ENCODE results near the gene UMAD1. TPM values are rescaled to one million over a fixed set of nuclear protein-coding genes. Genes with fewer than 3 reads are reported as not detected.

The UMAD1 gene
- total RNA-seq, 1 donor from 2014 or later: 9.3 TPM

DNA sequence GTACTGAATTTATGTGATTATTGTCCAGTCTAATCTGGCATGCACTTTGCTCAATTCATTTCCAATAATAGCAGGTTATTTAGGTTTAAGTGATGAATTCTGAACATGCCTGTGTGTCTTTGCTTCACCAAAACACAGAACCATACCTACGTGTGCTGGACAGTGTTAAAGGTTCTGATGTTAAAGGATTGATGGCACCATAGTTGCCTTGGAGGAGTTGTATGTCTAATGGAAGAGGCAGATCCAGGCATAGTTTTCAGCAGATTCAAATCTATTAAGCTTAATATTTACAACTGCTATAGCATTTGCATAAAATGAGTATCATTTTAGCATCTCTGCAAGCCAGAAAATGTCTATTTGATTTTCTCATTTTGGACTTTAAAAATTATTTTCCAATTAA, 28.0 kb upstream of the UMAD1 start:
- FAIRE-seq: no peak
- no peak overlapping the region for H3K9ac ChIP-seq (ENCODE audit: low read length)
- Mint-ChIP-seq H3K27me3 (ENCODE audit: low read depth, unreplicated experiment) (no peaks in the 10 kb centered on the region), H3K36me3 (ENCODE audit: low read depth, unreplicated experiment) (no peaks in the 10 kb centered on the region), H3K4me1 (ENCODE audit: low read depth, unreplicated experiment) (no peaks in the 10 kb centered on the region), H3K27ac (ENCODE audit: unreplicated experiment) (no peak overlapping the region), H3K4me3 (ENCODE audit: unreplicated experiment) (no peak overlapping the region), H3K9me3 (ENCODE audit: unreplicated experiment) (no peaks in the 10 kb centered on the region)
- TF ChIP-seq, protein P1, sequence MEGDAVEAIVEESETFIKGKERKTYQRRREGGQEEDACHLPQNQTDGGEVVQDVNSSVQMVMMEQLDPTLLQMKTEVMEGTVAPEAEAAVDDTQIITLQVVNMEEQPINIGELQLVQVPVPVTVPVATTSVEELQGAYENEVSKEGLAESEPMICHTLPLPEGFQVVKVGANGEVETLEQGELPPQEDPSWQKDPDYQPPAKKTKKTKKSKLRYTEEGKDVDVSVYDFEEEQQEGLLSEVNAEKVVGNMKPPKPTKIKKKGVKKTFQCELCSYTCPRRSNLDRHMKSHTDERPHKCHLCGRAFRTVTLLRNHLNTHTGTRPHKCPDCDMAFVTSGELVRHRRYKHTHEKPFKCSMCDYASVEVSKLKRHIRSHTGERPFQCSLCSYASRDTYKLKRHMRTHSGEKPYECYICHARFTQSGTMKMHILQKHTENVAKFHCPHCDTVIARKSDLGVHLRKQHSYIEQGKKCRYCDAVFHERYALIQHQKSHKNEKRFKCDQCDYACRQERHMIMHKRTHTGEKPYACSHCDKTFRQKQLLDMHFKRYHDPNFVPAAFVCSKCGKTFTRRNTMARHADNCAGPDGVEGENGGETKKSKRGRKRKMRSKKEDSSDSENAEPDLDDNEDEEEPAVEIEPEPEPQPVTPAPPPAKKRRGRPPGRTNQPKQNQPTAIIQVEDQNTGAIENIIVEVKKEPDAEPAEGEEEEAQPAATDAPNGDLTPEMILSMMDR (IDR thresholded peaks at IDR 0.05; ENCODE audit: insufficient read depth, low read depth, low read length): no peak
- no peak for TF ChIP-seq EZH2 (IDR thresholded peaks at IDR 0.05; ENCODE audit: insufficient read depth, low read length)
- no peaks in the 10 kb centered on the region for H3K79me2 ChIP-seq (ENCODE audit: insufficient read depth, low read length)
- H3K27me3 ChIP-seq (ENCODE audit: insufficient read depth, low read length): no peaks in the 10 kb centered on the region
- H3K36me3 ChIP-seq (ENCODE audit: insufficient read depth, low read length): no peaks in the 10 kb centered on the region
- H2AFZ ChIP-seq (ENCODE audit: low read depth, low read length): no peak overlapping the region
- DNase-seq (ENCODE audit: low read depth): no peak
- no peak overlapping the region for H3K27ac ChIP-seq (ENCODE audit: low read depth, low read length)
- H4K20me1 ChIP-seq (ENCODE audit: insufficient read depth, low read length): no peaks in the 10 kb centered on the region
- H3K4me3 ChIP-seq (ENCODE audit: insufficient read depth, low read depth, low read length): no peak overlapping the region
- H3K9me3 ChIP-seq (ENCODE audit: insufficient read depth, low read depth, low read length): no peaks in the 10 kb centered on the region
- no peak overlapping the region for H3K4me2 ChIP-seq (ENCODE audit: low read length)
- H3K4me1 ChIP-seq (ENCODE audit: insufficient read depth, low read length): no peaks in the 10 kb centered on the region

GRCh38 chr7:7613210-7613609, 27.3 kb upstream of the UMAD1 start:
- Mint-ChIP-seq H3K4me3 (ENCODE audit: unreplicated experiment) (no peak overlapping the region), H3K9me3 (ENCODE audit: unreplicated experiment) (no peaks in the 10 kb centered on the region), H3K27me3 (ENCODE audit: low read depth, unreplicated experiment) (no peaks in the 10 kb centered on the region), H3K36me3 (ENCODE audit: low read depth, unreplicated experiment) (no peaks in the 10 kb centered on the region), H3K27ac (ENCODE audit: unreplicated experiment) (no peak overlapping the region), H3K4me1 (ENCODE audit: low read depth, unreplicated experiment) (no peaks in the 10 kb centered on the region)
- H3K9ac ChIP-seq (ENCODE audit: low read length): no peak overlapping the region
- FAIRE-seq: peak; percentile 9
- H3K4me3 ChIP-seq (ENCODE audit: insufficient read depth, low read depth, low read length): no peak overlapping the region
- no peaks in the 10 kb centered on the region for H3K9me3 ChIP-seq (ENCODE audit: insufficient read depth, low read depth, low read length)
- H4K20me1 ChIP-seq (ENCODE audit: insufficient read depth, low read length): no peaks in the 10 kb centered on the region
- no peak overlapping the region for H2AFZ ChIP-seq (ENCODE audit: low read depth, low read length)
- no peaks in the 10 kb centered on the region for H3K4me1 ChIP-seq (ENCODE audit: insufficient read depth, low read length)
- no peaks in the 10 kb centered on the region for H3K36me3 ChIP-seq (ENCODE audit: insufficient read depth, low read length)
- TF ChIP-seq, protein P1 (IDR thresholded peaks at IDR 0.05; ENCODE audit: insufficient read depth, low read depth, low read length): no peak
- TF ChIP-seq EZH2 (IDR thresholded peaks at IDR 0.05; ENCODE audit: insufficient read depth, low read length): no peak
- H3K27me3 ChIP-seq (ENCODE audit: insufficient read depth, low read length): no peaks in the 10 kb centered on the region
- no peak for DNase-seq (ENCODE audit: low read depth)
- no peak overlapping the region for H3K4me2 ChIP-seq (ENCODE audit: low read length)
- no peaks in the 10 kb centered on the region for H3K79me2 ChIP-seq (ENCODE audit: insufficient read depth, low read length)
- H3K27ac ChIP-seq (ENCODE audit: low read depth, low read length): no peak overlapping the region

- Histone ChIP-seq H2AFZ (ENCODE audit: low read depth, low read length) (no peak overlapping the region), H3K9ac (ENCODE audit: low read length) (no peak overlapping the region), H3K4me3 (ENCODE audit: insufficient read depth, low read depth, low read length) (no peak overlapping the region), H3K4me2 (ENCODE audit: low read length) (no peak overlapping the region), H4K20me1 (ENCODE audit: insufficient read depth, low read length) (no peaks in the 10 kb centered on the region), H3K79me2 (ENCODE audit: insufficient read depth, low read length) (no peaks in the 10 kb centered on the region), H3K9me3 (ENCODE audit: insufficient read depth, low read depth, low read length) (no peaks in the 10 kb centered on the region), H3K4me1 (ENCODE audit: insufficient read depth, low read length) (no peaks in the 10 kb centered on the region), H3K36me3 (ENCODE audit: insufficient read depth, low read length) (no peaks in the 10 kb centered on the region), H3K27ac (ENCODE audit: low read depth, low read length) (no peak overlapping the region), H3K27me3 (ENCODE audit: insufficient read depth, low read length) (no peaks in the 10 kb centered on the region)
- TF ChIP-seq, protein P1 (IDR thresholded peaks at IDR 0.05; ENCODE audit: insufficient read depth, low read depth, low read length): no peak
- no peak for TF ChIP-seq EZH2 (IDR thresholded peaks at IDR 0.05; ENCODE audit: insufficient read depth, low read length)
- H3K27ac Mint-ChIP-seq (ENCODE audit: unreplicated experiment): no peak overlapping the region
- H3K4me1 Mint-ChIP-seq (ENCODE audit: low read depth, unreplicated experiment): no peaks in the 10 kb centered on the region
- no peaks in the 10 kb centered on the region for H3K9me3 Mint-ChIP-seq (ENCODE audit: unreplicated experiment)
- H3K27me3 Mint-ChIP-seq (ENCODE audit: low read depth, unreplicated experiment): peaks cover 2% of the 10 kb centered on the region
- FAIRE-seq: no peak
- no peak for DNase-seq (ENCODE audit: low read depth)
- no peaks in the 10 kb centered on the region for H3K36me3 Mint-ChIP-seq (ENCODE audit: low read depth, unreplicated experiment)
- no peak overlapping the region for H3K4me3 Mint-ChIP-seq (ENCODE audit: unreplicated experiment)
Measured at GRCh38 chr7:7614018-7614741, 26.4 kb upstream of the UMAD1 start.
